ENCODE results near the gene PRKCE.
A peak's percentile ranks its signal among the peaks of the same experiment; 100 is the strongest.

Gene PRKCE

DNA sequence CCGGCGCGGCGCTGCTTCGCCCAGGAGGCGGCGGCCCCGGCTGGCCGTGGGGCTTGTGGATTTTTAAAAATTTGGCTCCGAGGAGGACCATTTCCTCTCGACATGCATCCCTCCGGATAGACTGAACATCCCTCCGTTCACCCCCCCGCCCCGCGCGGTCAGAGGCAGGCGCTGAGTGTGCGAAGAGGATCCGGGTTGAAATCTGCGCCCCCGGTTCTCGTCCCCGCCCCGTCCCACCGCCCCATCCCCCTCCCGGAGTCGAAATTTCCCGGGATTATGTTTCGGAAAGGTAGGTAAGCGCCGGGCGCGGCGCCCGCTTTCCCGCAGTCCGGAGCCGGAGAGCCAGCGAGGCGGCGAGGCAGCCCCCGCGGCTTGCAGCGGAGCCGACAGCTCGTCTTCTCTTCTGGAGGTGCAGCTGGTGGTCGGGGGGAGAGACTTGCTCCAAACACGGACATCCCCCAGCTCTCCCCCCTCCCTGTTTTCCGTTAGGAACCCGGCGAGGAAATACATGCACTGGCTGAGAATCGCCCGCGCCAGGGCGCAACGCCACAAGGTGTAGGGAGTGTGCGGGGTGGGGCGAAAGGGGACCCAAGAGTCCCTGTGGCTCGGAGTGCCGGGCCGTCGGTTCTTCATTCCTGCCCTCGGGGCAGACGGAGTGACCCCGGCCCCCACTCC is at the start of gene PRKCE:
PRKCE (plus strand) TSS at position 261 of the 675 bp plus-strand sequence.
- DNase-seq, result peak; percentile 79

DNA sequence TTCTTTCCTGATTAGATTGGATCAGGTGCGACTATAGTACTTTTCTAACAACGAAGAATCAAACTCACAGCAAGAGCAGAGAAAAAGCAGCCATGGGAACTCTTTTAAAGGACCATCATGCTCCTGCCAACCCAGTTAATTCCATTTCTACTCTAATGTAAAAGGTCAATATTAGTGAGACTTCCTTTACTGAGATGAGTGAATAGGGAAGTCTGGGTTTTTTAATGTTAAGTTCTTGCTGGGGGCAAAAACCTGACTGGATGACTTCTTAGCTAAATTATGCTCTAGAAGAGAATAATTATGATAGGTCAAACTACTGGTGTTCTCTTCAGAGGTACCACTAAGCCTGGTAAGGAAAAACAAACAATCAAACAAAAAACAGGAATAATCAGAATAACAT is 48.9 kb upstream of the PRKCE start:
- DNase-seq, result no peak

DNA sequence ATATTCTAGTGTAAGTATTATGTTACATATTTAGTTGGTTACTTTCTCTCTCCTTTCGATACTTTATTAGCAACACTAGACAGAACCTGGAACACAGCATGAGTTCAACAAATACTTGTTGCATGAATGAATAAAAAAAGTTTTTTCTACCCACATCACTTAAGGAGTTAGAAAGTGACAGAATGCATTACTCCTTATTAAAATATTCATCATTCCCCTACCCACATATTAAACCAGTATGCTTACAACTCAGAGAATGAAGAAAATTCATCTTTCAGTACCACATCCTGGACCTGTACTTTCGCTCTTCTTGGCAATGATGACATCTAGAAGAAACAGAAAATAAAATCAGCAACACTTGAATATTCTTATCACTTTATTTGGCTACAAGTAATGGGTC is 46.4 kb upstream of the PRKCE start:
- DNase-seq, result no peak

DNA sequence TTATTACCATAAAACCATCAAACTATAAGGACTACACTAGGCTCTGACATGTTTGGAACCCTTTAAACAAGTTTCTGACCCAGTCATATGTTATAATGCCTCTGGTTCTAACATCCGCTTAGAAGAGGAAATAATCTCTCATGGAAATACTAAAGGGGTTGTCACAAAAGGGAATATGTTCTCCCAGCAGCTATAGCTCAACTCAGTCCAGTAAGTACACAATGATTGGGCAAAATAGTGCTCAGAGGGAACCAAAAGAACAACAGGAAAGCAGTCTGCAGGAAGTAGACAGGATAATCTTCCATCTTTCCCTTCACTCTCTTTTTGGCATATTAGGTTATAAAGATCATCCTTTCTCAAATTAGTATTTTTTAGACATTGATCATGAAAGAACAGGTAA is 44.7 kb upstream of the PRKCE start:
- DNase-seq, result no peak

DNA sequence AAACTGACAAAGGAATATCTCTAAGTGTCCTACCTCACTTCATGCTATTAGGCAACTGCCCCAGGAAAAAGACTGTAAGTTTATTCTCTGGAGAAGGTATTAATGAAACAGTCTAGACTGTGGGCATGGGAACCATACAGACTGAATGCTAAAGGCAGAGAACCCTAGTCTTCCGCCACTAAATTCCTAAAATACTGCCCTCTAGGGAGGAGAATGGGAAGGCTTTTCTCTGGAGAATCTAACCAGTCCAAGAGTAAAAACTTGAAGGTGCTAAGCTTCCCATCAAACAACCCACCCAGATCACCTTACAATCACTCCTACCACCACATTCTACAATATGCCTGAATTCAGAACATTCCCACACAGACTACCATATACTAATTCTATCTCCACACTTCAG is 43.8 kb upstream of the PRKCE start:
- peak; percentile 54 for DNase-seq

DNA sequence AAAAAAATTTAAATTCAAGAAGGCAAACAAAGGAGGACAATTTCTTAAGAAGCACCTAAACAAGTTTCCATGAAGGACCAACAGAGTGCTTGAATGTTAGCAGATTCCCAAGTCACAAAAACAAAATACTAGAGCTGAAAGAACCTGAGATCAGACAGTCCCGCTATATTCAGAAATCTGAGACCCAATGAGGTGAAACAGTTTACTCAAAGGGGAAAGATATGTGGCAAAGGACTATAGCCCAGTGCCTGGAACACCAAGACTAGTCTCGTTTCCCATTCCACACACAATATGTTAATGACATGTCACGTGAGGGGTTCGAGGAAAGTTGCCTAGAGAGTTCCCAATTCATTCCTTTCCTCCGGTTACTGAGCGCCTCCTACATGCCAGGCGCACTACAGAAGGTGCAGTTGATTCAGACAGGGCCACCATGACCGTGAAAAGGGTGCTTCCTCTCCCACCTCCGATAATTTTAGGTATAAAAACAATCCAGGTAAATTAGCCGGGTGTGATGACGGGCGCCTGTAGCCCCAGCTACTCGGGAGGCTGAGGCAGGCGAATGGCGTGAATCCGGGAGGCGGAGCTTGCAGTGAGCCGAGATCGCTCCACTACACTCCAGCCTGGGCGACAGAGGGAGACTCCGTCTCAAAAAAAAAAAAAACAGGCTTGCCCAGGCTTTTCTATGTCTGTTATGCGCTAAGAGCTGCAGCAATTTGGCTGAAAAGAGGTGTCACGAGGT is 41.0 kb upstream of the PRKCE start:
- DNase-seq, result peak; percentile 81

DNA sequence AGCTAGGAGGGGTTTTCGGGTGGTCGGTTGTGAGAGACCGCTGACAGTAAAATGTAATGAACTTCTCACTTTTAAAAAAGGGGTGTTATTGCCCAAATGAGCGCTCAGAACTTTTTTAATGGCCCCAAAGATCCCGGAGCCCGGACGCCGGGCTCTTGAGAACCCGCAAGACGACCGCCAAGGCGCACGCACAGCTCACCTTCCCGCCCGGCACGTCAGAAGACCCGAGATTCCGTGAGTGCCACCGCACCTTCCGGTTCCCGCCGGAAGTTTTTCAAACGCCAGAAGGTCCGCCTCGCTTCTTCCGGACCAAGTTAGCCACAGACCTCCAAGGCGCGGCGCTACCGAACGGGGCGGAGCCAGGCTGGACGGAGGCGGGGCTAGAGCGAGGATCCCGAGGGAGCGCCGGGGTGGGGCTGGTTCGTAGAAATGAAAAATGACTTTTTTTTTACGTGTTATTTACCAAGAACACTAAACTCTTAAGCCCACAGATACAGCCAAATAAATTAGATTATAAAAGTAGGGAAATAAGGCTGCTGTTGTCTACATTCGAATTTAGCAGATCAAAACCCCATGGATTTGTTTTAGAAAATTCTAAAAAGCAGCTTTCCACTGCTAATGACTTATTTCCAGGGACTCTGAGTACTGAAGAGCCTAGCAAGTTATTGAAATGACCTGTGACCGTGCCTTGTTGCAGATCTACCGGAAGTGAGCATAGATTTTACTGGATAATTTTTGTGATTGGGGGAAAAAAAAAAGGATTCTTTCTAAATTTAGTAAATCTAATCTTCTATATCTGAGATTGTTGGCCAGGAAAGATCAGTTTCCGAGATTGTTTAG is 40.2 kb upstream of the PRKCE start, which contains the start of gene SRBD1:
SRBD1 (minus strand) TSS at position 248 of the 840 bp plus-strand sequence. CDS start 5,826 bp downstream, outside the sequence.
- DNase-seq, result peak; percentile 98

DNA sequence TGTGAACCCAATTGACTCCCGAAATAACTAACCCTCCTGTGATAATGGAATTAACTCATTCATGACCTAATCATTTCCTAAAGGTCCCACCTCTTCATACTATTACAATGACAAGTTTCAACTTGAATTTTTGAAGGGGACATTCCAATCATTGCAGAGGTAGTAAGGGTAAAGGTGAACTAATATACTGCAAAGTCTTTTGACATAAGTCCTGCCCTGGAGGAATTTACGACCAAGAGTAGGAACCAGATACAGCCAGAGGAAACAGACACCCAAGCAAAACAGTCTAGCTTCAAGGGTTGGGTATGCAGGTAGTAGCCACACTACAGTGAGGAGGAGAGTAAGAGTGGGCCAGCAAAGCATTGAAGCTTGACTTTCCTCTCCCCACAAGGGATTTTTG is 39.2 kb upstream of the PRKCE start:
- no peak for DNase-seq

DNA sequence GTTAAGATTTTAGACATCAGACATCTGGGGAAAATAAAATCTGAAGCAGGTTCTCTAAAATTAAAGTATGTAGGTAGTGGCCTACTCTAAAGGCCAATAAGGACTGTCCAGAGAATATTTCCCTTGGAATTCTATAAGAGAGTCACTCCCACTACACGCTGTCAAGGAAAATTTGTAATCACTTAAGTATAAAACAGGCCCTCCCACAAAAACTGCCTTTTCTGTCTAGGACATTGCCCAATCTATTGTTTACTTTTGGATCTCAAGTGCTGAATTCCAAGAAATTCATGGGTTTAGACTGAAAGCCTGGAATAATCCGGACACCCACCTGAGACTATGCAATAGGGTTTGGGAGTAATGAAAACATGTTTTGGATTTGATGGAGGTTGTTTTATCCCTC is 38.7 kb upstream of the PRKCE start:
- DNase-seq, result no peak

DNA sequence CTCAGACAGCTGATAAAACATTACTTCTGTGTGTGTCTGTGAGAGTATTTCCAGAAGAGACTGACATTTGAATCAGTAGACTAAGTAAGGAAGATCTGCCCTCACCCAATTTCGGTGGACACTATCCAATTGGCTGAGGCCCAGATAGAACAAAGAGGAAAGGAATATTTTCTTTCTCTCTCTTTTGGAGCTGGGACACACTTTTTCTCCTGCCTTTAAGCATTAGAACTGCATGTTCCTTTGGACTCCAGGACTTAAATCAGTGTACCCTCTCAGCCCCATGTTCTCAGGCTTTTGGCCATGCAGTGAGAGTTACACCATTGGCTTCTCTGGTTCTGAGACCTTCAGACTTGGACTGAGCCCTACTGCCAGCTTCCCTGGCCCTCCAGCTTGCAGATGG is 37.1 kb upstream of the PRKCE start:
- no peak for DNase-seq

DNA sequence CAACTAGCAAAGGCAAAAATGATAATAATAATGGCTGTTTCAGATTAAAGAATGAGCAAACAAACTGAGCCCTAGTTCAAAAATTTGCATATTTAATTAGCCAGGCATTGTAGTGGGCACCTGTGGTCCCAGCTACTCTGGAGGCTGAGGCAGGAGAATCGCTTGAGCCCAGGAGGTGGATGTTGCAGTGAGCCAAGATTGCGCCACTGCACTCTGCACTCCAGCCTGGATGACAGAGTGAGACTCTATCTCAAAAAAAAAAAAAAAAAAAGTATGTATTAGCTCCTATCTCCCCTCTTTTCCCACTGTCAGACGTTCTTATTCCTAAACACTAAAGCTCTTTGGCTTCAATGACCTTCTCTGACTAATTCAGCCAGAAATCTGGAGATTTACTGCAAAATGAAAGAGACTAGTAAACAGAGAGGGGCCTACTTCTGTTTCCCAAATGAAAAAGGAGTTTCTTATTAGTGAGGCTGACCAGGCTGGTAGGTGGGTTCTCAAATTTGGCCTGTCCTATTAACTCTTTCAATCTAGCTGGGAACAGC is 36.5 kb upstream of the PRKCE start:
- DNase-seq, result no peak

DNA sequence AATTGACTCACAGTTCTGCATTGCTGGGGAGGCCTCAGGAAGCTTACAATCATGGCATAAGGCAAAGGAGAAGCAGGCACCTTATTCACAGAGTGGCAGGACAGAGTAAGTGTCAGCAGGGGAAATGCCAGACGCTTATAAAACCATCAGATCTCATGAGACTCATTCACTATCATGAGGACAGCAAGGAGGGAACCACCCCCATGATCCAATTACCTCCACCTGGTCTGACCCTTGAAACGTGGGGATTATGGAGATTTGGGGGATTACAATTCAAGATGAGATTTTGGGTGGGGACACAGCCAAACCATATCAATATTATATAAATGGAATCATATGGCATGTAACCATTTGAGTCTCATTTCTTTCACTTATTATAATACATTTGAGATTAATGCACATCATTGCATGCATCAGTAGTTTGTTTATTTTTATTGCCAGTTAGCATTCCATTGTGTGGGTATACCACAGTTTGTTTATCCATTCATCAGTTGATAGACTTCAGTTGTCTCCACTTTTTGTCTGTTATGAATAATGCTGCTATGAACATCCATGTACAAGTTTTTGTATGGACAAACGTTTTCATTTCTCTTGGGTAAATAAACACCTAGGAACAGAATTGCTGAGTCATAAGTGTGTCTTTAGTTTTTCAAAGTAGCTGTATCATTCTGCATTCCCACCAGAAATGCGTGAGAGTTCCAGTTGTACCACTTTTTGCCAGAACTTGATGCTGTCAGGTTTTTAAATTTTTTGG is 34.6 kb upstream of the PRKCE start:
- peak; percentile 53 for DNase-seq

DNA sequence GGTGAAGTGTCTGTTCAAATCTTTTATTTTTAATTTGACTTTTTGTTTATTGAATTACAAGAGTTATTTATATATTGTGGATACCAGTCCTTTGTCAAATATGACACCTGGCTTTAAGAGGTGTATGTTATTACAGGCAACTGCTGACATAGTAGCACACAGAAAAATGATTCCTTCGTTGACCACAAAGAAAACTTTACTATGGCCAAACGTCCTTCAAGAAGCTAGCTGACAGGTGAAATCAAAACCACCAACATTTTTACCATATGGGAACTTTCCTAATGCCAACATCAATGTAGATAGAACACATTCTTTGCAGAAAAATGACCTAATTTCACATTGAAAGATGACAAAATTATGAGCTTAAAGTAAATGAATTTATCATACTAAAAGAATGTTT is 34.0 kb upstream of the PRKCE start:
- peak; percentile 31 for DNase-seq

DNA sequence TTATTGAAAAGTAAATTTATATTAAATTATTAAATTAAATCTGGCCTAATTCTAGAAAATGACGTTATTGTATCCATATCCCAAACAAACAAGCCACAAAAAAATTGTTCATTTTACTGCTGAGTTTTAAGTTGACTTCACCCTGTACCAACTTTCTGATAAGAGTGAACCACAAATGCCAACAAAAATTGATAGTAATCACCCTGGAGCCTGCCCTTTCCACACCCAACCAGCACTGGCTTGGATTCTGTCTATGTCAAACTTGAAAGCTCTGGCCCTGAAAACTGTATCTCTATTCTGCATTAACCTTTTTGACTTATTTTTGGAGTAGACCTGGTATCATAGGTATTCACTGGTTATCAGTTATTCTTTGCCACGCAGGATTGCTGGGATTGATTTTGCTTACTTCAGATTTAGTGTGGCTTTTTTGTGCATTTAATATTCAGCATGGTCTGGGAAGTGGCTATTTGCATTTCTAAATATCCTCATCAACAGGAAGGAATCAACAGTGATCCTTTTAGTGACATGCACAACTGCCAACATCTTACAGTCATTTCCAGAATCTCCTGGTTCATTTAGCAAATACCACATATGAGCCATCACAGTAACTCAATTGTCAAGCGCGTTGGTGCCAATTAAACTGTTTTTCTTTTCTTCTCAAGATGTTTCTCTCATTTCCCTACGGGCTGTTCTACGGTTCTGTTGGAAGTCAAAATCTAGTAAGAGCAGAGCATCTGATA is 29.0 kb upstream of the PRKCE start:
- no peak for DNase-seq

DNA sequence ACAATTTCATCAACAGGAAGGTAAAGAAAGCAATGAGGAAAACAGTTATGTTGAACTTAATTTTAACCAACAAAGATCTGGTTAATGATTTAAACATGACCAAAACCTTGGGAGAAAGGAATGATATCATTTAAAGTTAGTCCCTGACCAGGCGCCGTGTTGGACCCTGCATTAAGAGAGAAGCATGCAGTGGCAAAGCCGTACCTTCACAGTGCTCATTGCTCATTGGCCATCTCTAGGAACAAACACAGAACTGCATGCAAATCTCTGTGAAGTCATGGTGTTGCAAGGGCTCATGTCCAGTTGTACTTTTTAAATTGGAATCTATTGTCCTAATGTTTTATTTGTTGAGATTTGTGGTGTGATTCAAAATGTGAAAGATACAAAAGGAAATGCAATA is 28.4 kb upstream of the PRKCE start:
- no peak for DNase-seq

DNA sequence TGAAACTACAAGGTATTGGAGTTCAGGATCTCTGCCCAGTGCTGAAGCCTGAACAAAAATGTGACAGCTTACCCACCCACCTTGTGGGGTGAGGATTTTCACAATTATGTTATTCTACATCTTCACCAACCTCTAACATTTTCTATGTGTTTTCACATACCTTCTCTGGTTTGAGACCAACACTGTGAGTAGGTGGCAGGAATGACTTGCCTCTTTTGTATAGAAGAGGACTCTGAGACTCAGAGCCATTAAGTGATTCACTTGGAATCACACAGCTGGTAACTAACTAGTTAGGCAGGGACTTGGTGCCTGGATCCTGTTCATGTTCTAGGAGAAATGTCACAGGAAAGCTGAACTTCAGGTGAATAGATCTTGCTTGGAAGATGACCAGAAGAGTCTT is 25.7 kb upstream of the PRKCE start:
- DNase-seq, result no peak

DNA sequence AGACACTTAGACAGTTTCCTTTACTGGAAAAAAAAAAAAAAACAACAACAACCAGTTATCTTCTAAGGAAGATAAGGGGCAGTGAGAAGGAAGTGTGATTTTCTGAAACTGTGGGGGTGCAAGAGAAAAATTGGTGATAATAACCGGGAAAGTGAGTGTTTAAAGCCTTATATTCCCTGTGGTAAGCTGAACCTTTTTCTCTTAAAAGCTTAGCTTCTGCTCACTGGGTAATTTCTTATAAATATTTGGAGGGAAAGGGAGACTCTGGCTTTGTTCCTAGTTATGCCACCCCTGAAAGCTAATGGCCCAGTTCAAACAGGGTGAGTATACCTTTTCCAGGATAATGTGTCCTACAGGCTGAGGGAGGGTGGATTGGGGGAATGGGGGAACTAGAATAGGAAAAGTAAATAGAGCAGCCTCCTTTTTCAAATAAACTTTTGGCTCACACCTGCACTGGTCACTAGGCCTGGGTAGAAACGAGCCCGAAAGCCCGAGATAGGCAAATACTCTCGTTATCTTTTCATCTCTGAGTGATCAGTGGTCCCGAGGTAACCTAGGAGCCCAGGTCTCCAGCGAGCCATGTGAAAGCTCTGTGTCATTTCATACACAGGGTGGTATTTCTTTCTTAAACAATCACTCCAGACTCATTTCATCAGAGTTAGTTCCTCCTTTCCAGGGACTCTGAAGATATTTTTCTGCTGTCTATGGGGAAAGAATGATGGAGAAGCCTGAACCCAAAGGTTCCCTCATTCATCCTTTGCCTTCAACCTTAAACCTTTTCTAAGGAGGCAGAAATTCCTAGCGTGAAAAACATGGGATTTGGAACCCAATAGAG is 24.9 kb upstream of the PRKCE start:
- DNase-seq, result peak; percentile 18

DNA sequence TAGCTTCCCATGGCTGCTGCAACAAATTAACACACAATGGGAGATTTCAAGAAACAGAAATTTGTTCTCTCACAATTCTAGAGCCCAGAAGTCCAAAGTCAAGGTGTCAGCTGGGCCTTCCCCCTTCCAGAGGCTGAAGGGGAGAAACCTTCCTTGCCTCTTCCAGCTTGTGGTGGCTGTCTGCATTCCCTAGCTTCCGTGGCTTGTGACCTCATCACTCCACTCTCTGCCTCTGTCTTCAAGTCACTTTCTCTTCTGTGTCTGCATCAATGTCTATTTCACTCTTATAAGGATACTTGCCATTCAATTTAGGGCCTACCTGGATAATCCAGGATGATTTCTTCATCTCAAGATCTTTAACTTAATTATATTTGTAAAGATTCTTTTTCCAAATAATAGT is 23.6 kb upstream of the PRKCE start:
- DNase-seq, result no peak

DNA sequence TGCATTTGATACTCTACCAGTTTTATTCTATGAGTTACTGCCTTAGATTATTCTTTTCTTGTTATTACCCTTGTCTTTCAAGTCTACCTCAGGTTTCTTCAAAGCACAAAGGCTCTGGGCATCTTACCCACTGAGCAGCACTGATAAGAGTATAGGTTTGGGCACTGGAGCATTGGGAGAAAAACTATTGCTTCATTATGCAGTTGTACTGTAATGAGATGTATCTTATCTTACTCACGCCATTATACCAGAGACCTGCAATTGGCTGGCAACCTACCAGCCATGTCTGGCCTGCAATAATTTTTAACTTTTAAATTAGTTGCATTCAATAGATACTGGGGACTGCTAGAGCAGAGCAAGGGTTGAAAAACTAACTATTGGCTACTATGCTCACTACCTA is 21.5 kb upstream of the PRKCE start:
- DNase-seq, result no peak

DNA sequence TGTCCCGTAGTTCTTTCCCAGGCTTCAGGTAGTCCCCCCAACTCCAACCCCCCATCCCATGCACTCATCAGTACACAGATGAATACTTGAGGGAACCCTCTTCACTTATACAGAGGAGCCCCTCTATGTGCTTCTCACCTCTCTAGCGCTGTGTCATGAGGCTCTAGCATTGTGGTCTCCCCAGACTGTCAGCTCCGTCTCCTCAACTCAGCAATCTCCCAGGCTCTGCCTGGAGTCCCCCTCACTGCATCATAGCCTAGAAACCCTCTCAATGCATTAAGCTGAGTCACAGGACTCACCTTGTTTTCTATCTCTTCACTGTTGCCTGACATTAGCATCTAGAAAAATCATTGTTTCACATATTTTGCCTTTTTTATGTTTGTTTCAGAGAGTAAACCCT is 20.2 kb upstream of the PRKCE start:
- no peak for DNase-seq

DNA sequence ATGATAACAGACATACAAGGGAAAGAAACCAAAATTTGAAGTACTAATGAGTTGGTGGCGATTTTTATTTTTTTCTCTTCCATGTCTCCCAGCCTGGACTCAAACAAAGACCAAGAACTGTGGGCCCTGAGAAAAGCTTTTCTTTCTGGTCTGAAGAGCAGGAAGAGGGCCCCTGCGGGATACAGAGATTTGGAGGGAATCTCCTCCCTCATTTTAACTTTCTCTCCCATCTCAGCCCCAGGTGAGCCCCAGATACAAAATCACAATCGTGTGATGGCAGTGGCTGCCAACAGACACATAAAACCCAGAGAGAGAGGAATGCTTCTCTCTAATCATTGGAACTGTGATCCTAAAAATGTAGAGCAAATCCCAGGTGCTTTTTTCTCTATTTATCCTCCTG is 19.5 kb upstream of the PRKCE start:
- DNase-seq, result no peak

All from DMS53 (cell line).